ENCODE measurements around the gene FAR2. TPM values are rescaled to one million over a fixed set of nuclear protein-coding genes. Genes with fewer than 3 reads are reported as not detected.

FAR2 gene
- total and polyA plus RNA-seq, 2 of the 13 experiments (the other 11 are each of a cell fraction or from before 2014, with no cell fraction given), result not detected

DNA sequence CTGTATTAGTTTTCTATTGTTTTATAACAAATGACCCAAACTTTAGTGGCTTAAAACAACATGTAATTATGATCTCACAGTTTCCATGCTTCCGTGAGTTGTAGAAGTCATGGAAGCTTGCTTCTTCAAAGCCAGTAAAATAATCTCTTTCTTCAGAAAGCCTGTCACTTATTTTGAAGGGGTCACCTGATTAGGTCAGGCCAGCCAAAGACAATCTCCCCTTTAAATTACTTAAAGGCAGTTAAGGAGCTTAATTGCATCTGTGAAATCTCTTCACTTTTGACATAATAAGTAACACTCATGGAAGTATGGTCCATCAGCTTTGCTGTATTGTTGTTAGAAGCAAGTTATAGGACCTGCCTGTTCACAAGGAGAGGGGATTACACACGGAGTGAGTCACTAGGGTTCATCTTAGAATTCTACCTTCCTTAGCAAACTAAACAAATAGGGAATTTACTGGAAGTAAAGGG is 89.8 kb downstream of the FAR2 start (continued):
- no peak for TF ChIP-seq ZNF281 (CRISPR knock-in tag; IDR thresholded peaks at IDR 0.05; ENCODE audit: borderline replicate concordance)
- no peak for TF ChIP-seq ZNF253 (CRISPR knock-in tag; IDR thresholded peaks at IDR 0.05; ENCODE audit: borderline replicate concordance)
- TF ChIP-seq BRCA1 (CRISPR knock-in tag; IDR thresholded peaks at IDR 0.05), result no peak
- no peak for TF ChIP-seq ZNF576 (CRISPR knock-in tag; IDR thresholded peaks at IDR 0.05)

GRCh38 chr12:29239336-29239735 is 90.3 kb downstream of the FAR2 start:
- no peaks in the 10 kb centered on the region for H3K4me1 ChIP-seq (ENCODE audit: insufficient read depth, low read length)
- WGBS (ENCODE audit: low lambda C conversion rate), result 0% methylated on average over 1 of the region's 1 CpG
- POLR2A ChIA-PET, result no interaction called here

More at GRCh38 chr12:29239336-29239735, 90.3 kb downstream of the FAR2 start:
- CTCF ChIA-PET (ENCODE audit: low intra/inter-chr PET ratio, low total read pairs), result no interaction called here
- ATAC-seq (no peak), FAIRE-seq (no peak), DNase-seq (ENCODE audit: low spot score) (no peak)
- H3K9ac ChIP-seq (ENCODE audit: insufficient read depth, low read depth, low read length), result no peak overlapping the region
- H3K27ac ChIP-seq (ENCODE audit: extremely low read length, insufficient read depth, low read length), result no peak overlapping the region
- H3K79me2 ChIP-seq (ENCODE audit: insufficient read depth, low read length), result no peaks in the 10 kb centered on the region
- no peak overlapping the region for H3K4me2 ChIP-seq (ENCODE audit: low read depth, low read length)
- no TSS peak for BruUV-seq (replicated peaks)
- H3K4me3 ChIP-seq (replicated peaks in 1 of 3; ENCODE audit: insufficient read depth in 1 of 3, low read depth in 2 of 3, low read length in 3 of 3), result no peak overlapping the region
- in situ Hi-C loops (cut with HindIII; ENCODE audit: extremely low pct_ligation_motif_present, low pct_unique_long_range_greater_than_20kb), result no loop called here
- no peaks in the 10 kb centered on the region for H3K36me3 ChIP-seq (replicated peaks in 1 of 2; ENCODE audit: control insufficient read depth in 1 of 2, insufficient read depth in 2 of 2, low read length in 2 of 2)
- H4K20me1 ChIP-seq (ENCODE audit: insufficient read depth, low read length), result no peaks in the 10 kb centered on the region
- intact Hi-C loops (cut with micrococcal nuclease; ENCODE audit: unreplicated experiment), result no loop called here
- no peaks in the 10 kb centered on the region for H3K27me3 ChIP-seq (ENCODE audit: control insufficient read depth in 1 of 2, insufficient read depth in 2 of 2, low read length in 2 of 2)
- no peak overlapping the region for H2AFZ ChIP-seq (ENCODE audit: low read length)
- H3K9me3 ChIP-seq (ENCODE audit: low read length), result no peaks in the 10 kb centered on the region
- no peak for TF ChIP-seq XRCC5 (optimal IDR thresholded peaks at IDR 0.05; ENCODE audit: low read length)
- no peak for TF ChIP-seq ZNF234 (CRISPR knock-in tag; conservative IDR thresholded peaks at IDR 0.05)
- no peak for TF ChIP-seq HNRNPUL1 (IDR thresholded peaks at IDR 0.05; ENCODE audit: low read depth, low read length)
- TF ChIP-seq, protein P1, sequence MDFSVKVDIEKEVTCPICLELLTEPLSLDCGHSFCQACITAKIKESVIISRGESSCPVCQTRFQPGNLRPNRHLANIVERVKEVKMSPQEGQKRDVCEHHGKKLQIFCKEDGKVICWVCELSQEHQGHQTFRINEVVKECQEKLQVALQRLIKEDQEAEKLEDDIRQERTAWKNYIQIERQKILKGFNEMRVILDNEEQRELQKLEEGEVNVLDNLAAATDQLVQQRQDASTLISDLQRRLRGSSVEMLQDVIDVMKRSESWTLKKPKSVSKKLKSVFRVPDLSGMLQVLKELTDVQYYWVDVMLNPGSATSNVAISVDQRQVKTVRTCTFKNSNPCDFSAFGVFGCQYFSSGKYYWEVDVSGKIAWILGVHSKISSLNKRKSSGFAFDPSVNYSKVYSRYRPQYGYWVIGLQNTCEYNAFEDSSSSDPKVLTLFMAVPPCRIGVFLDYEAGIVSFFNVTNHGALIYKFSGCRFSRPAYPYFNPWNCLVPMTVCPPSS (IDR thresholded peaks at IDR 0.05), result no peak
- no peak for TF ChIP-seq HDAC1 (CRISPR knock-in tag; IDR thresholded peaks at IDR 0.05)
- no peak for TF ChIP-seq RORA (CRISPR knock-in tag; IDR thresholded peaks at IDR 0.05)
- no peak for TF ChIP-seq ZNF570 (CRISPR knock-in tag; IDR thresholded peaks at IDR 0.05; ENCODE audit: borderline replicate concordance)
- no peak for TF ChIP-seq IKZF5 (CRISPR knock-in tag; IDR thresholded peaks at IDR 0.05)
